Nephron progenitor cell (in vitro differentiated cells): Measurements from ENCODE around the gene RASL10B.

Source experiments
- DNase-seq: peaks from one replicate; pipeline ENCODE4 v3.0.0; 2021
- H3K27ac Mint-ChIP-seq: 2 replicates; pipeline ENCODE4 v1.8.0; 2021; ENCODE audit warnings: mild to moderate bottlenecking, moderate library complexity, mixed read lengths
- H3K27me3 Mint-ChIP-seq: 2 replicates; pipeline ENCODE4 v1.8.0; 2021; ENCODE audit warnings: mild to moderate bottlenecking, low read depth, mixed read lengths; ENCODE audit not compliant: poor library complexity
- H3K36me3 Mint-ChIP-seq: 2 replicates; pipeline ENCODE4 v1.8.0; 2021; ENCODE audit warnings: low read depth, mixed read lengths
- H3K4me1 Mint-ChIP-seq: 2 replicates; pipeline ENCODE4 v1.8.0; 2021; ENCODE audit warnings: mixed read lengths
- H3K4me3 Mint-ChIP-seq: 2 replicates; pipeline ENCODE4 v1.8.0; 2021; ENCODE audit warnings: mild to moderate bottlenecking, moderate library complexity, mixed read lengths
- H3K9me3 Mint-ChIP-seq: 2 replicates; pipeline ENCODE4 v1.8.0; 2021; ENCODE audit warnings: mild to moderate bottlenecking, moderate library complexity, mixed read lengths
- CTCF ChIP-seq: fragments of 200-600 bp; sonication (generic); IDR thresholded peaks from 2 replicates; pipeline ENCODE4 v1.5.0; 2021; ENCODE audit warnings: antibody characterized with exemption

Gene RASL10B, protein sequence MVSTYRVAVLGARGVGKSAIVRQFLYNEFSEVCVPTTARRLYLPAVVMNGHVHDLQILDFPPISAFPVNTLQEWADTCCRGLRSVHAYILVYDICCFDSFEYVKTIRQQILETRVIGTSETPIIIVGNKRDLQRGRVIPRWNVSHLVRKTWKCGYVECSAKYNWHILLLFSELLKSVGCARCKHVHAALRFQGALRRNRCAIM

DNA sequence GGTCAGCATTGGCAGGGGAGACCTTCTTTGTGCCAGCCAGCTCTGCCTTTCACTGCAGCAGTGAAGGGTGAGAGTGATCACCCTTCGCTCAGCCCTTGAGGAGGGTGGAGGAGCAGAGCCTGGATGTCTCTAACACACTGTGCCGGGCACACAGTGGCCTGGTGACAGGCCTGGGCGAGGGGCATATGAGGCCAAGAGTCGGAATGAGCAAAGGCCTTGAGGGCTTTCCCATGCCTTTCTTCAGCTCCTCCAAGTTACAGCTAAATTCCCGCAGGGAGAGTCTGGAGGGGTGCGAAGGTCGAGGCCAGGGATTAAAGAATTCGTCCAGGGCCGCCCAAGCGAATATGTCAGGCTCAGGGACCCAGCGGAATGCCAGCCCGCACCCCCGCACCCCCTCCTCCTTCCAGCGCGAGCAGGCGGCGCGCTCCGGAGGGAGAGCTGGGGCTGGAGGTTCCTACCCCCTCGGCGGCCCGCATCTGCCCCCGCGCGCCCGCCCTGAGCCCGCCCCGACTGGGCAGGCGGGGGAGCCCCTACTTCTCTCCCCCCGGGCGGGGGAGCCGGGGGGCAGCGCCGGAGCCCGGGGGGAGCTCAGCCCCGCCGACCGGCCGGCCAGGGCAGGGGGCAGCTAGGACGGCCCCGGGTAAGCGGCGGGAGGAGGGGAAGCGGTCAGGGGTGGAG lies at the start of gene RASL10B:
Gene RASL10B (plus strand): TSS at position 401 of the 678 bp plus-strand sequence. CDS start 3,546 bp downstream, outside the sequence.
- Mint-ChIP-seq H3K27me3 (peaks cover 11% of the 10 kb centered on the region), H3K4me3 (peak within 1 kb of the TSS; percentile 92), H3K9me3 (no peaks in the 10 kb centered on the region), H3K4me1 (peaks cover 61% of the 10 kb centered on the region), H3K36me3 (no peaks in the 10 kb centered on the region), H3K27ac (peak within 1 kb of the TSS; percentile 77)
- peak; percentile 82 for DNase-seq
- TF ChIP-seq CTCF: no peak

DNA sequence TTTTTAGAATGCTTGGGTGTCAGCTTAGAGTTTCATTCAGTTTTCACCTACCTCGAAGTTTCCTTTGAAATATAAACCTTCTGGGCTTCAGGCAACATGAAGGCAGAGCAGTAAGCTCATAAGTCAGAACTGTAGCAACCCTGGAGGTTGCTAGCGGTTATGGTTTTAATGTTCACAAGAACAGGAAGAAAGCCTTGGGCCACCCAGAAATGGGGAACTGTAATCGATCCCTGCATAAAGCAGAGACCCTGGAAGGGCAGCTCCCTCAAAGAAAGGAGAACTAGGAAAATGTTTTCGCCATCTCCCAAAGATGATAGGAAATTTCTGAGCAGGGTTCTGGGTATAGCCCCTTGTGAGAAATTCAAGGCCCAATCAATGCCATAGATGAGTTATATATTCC lies 47.8 kb upstream of the RASL10B start:
- Mint-ChIP-seq H3K9me3 (no peaks in the 10 kb centered on the region), H3K27ac (peak overlapping the region; percentile 18), H3K4me1 (peaks cover 4% of the 10 kb centered on the region), H3K27me3 (peaks cover 4% of the 10 kb centered on the region), H3K36me3 (peaks cover 77% of the 10 kb centered on the region), H3K4me3 (no peak overlapping the region)
- no peak for DNase-seq
- no peak for TF ChIP-seq CTCF

GRCh38 chr17:35684055-35684802 lies 47.2 kb upstream of the RASL10B start:
- no peaks in the 10 kb centered on the region for H3K27me3 Mint-ChIP-seq
- H3K27ac Mint-ChIP-seq: peak overlapping the region; percentile 18
- H3K9me3 Mint-ChIP-seq: no peaks in the 10 kb centered on the region
- DNase-seq: no peak
- peaks cover 77% of the 10 kb centered on the region for H3K36me3 Mint-ChIP-seq
- TF ChIP-seq CTCF: no peak
- H3K4me1 Mint-ChIP-seq: peaks cover 5% of the 10 kb centered on the region
- no peak overlapping the region for H3K4me3 Mint-ChIP-seq

DNA sequence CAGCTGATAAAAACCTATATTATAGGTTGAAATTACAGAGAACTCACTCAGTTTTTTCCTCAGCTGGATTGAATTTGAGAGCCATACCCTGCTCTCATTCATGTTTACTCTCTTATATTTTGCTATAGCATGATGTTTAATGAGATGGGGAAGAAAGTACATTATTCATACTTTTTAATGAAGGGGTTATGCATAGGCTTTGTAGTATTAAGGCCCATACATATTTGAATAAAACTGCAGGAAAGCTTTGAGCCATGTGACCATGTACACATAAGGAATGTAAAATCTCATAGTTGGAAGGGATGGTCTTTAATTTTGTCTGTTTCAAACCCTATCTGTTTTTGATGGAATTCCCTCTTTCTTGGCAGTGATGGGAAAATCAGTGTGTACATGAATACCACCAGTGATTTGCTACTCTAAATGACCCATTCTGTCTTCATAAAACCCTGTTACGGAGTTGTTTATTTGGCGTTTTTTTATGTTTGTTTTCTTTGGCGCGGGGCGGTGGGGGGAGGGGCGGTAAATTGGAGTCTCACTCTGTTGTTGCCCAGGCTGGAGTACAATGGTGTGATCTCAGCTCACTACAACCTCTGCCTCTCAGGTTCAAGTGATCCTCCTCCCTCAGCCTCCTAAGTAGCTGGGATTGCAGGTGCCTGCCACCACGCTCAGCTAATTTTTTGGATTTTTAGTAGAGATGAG lies 38.8 kb upstream of the RASL10B start:
- Mint-ChIP-seq H3K36me3 (peaks cover 84% of the 10 kb centered on the region), H3K27me3 (no peaks in the 10 kb centered on the region), H3K4me1 (peaks cover 17% of the 10 kb centered on the region), H3K9me3 (peaks cover 6% of the 10 kb centered on the region), H3K4me3 (no peak overlapping the region), H3K27ac (peak overlapping the region; percentile 56)
- TF ChIP-seq CTCF: no peak
- DNase-seq: no peak

DNA sequence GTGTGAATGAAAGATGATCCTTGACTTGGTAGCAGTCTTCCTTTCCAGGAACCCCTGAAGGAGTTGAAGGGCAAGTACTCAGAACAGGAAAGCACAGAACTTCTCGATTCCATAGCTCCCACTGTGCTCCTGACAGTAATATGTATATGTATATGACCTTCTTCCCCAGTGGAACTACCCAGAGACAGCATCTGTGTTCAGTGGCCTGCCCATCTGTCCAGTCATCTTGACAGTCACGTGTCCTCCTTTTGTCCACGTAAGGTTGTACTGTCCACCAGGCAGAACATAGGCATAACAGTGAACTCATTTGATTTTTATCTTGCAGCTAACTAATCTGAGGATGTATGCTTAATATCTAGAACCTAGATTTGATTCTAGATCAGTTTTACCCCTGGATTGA lies 37.8 kb upstream of the RASL10B start:
- H3K27ac Mint-ChIP-seq: no peak overlapping the region
- TF ChIP-seq CTCF: no peak
- H3K27me3 Mint-ChIP-seq: no peaks in the 10 kb centered on the region
- peaks cover 6% of the 10 kb centered on the region for H3K9me3 Mint-ChIP-seq
- peaks cover 74% of the 10 kb centered on the region for H3K36me3 Mint-ChIP-seq
- no peak overlapping the region for H3K4me3 Mint-ChIP-seq
- H3K4me1 Mint-ChIP-seq: peaks cover 13% of the 10 kb centered on the region
- no peak for DNase-seq
